Measurements from ENCODE around the gene ASCC3. TPM values are rescaled to one million over a fixed set of nuclear protein-coding genes. Genes with fewer than 3 reads are reported as not detected.

The ASCC3 gene
- total RNA-seq, 4 donors from 2014 or later = 14.2 to 58.9 (median 36.6) TPM

GRCh38 chr6:100461278-100461916 is 419.7 kb downstream of the ASCC3 start:
- peaks cover 0 to 45% (median 14%) of the 10 kb centered on the region in 3 donors for H3K4me1 ChIP-seq
- H3K27me3 ChIP-seq = peaks cover 34 to 100% (median 86%) of the 10 kb centered on the region in 4 donors
- peak overlapping the region in 1 of 4 donors; percentile 22 for H3K4me3 ChIP-seq
- no peak overlapping the region for H3K27ac ChIP-seq
- intact Hi-C loops (cut with DNase I) = no loop called here
- TF ChIP-seq CTCF (IDR thresholded peaks at IDR 0.05) (no peak), POLR2A (IDR thresholded peaks at IDR 0.05) (no peak)
- peaks cover 0 to 7% (median 1%) of the 10 kb centered on the region in 3 donors for H3K9me3 ChIP-seq
- WGBS, 2 donors = 16% methylated on average over 25 to 29 of the region's 29 CpGs
- DNase-seq = no peak
- H3K36me3 ChIP-seq = no peaks in the 10 kb centered on the region

GRCh38 chr6:100460650-100461204 is 420.4 kb downstream of the ASCC3 start:
- H3K4me3 ChIP-seq = no peak overlapping the region
- peaks cover 0 to 47% (median 14%) of the 10 kb centered on the region in 3 donors for H3K4me1 ChIP-seq
- no peak overlapping the region for H3K27ac ChIP-seq
- no peaks in the 10 kb centered on the region for H3K36me3 ChIP-seq
- WGBS, 2 donors = 7 to 9% methylated on average over 8 to 9 of the region's 9 CpGs
- intact Hi-C loops (cut with DNase I) = no loop called here
- DNase-seq = no peak
- H3K9me3 ChIP-seq = peaks cover 0 to 7% (median 7%) of the 10 kb centered on the region in 3 donors
- no peak for TF ChIP-seq CTCF (IDR thresholded peaks at IDR 0.05)
- TF ChIP-seq POLR2A (IDR thresholded peaks at IDR 0.05) = no peak
- peaks cover 34 to 100% (median 86%) of the 10 kb centered on the region in 4 donors for H3K27me3 ChIP-seq

GRCh38 chr6:100459592-100460184 is 421.4 kb downstream of the ASCC3 start:
- Histone ChIP-seq H3K9me3 (peaks cover 0 to 7% (median 7%) of the 10 kb centered on the region in 3 donors), H3K27me3 (peaks cover 24 to 100% (median 87%) of the 10 kb centered on the region in 4 donors), H3K27ac (no peak overlapping the region), H3K36me3 (no peaks in the 10 kb centered on the region), H3K4me3 (no peak overlapping the region), H3K4me1 (peaks cover 0 to 45% (median 8%) of the 10 kb centered on the region in 3 donors)
- TF ChIP-seq POLR2A (IDR thresholded peaks at IDR 0.05) (no peak), CTCF (IDR thresholded peaks at IDR 0.05) (no peak)
- DNase-seq = no peak
- intact Hi-C loops (cut with DNase I) = no loop called here

- no peaks in the 10 kb centered on the region for H3K36me3 ChIP-seq
- peaks cover 22 to 100% (median 87%) of the 10 kb centered on the region in 4 donors for H3K27me3 ChIP-seq
- intact Hi-C loops (cut with DNase I) = no loop called here
- peaks cover 1 to 42% (median 2%) of the 10 kb centered on the region in 3 donors for H3K4me1 ChIP-seq
- H3K9me3 ChIP-seq = peaks cover 0 to 7% (median 7%) of the 10 kb centered on the region in 3 donors
- H3K27ac ChIP-seq = no peak overlapping the region
- no peak for DNase-seq
- H3K4me3 ChIP-seq = no peak overlapping the region
- TF ChIP-seq POLR2A (IDR thresholded peaks at IDR 0.05) (no peak), CTCF (IDR thresholded peaks at IDR 0.05) (no peak)
- WGBS, 2 donors = 35 to 42% methylated on average over 10 of the region's 10 CpGs
Observed at GRCh38 chr6:100458841-100459591, 422.1 kb downstream of the ASCC3 start.

Measured in esophagus squamous epithelium (tissue), 5 donors.